ENCODE results near the gene TSEN2. TPM values are rescaled to one million over a fixed set of nuclear protein-coding genes. Genes with fewer than 3 reads are reported as not detected.

The TSEN2 gene
- total and polyA plus RNA-seq, 10 of the 15 experiments (the other 5 are each of a cell fraction or from before 2014, with no cell fraction given) = 17.7 to 32.3 (median 24.3) TPM

DNA sequence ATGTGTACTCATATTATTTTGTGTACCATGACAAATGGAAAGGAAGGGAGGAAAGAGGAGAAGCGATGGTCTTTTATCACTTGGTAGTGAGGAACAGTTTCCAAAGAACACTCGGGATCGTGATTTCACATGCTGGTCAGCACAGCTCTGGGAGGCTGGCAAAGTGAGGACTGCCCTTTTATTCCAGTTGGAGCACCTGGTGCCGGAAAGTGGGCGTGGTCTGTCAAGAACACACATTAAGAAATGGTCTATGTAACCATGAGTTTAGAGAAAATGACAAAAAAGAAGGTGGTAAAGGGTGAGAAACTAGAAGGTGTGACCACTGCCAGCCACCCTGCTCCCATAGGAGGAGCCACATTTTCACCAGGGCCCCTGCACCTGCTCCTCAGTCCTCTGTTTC lies 7.0 kb upstream of the TSEN2 start:
- H3K4me3 ChIP-seq = no peak overlapping the region
- no peaks in the 10 kb centered on the region for H3K27me3 ChIP-seq (replicated peaks in 1 of 2; ENCODE audit: control insufficient read depth in 2 of 2, insufficient read depth in 2 of 2, low read length in 1 of 2)
- no peak overlapping the region for H3K9ac ChIP-seq (ENCODE audit: control insufficient read depth, insufficient read depth, low read length)
- ATAC-seq (no peak), DNase-seq (ENCODE audit: low read depth, low spot score) (no peak), FAIRE-seq (no peak)
- H3K27ac ChIP-seq (ENCODE audit: control insufficient read depth, insufficient read depth) = no peak overlapping the region
- CTCF ChIA-PET = interaction anchor here (0.8 to 4.5 kb wide), 6 partner anchors 290 to 352 kb away, joined by 3 to 255 read pairs (median 4); no protein-coding TSS in a partner anchor
- no peaks in the 10 kb centered on the region for H3K36me3 ChIP-seq (ENCODE audit: control insufficient read depth in 2 of 2, insufficient read depth in 2 of 2, low read length in 1 of 2)
- TF ChIP-seq MTA3 (IDR thresholded peaks at IDR 0.05; ENCODE audit: borderline replicate concordance, low read length) (no peak), TCF12 (IDR thresholded peaks at IDR 0.05; ENCODE audit: low read depth, low read length) (no peak), FOXK2 (IDR thresholded peaks at IDR 0.05) (no peak), TBL1XR1 (IDR thresholded peaks at IDR 0.05; ENCODE audit: low read depth, low read length) (no peak), RUNX3 (IDR thresholded peaks at IDR 0.05; ENCODE audit: low read length) (no peak)
- TF ChIP-seq, protein P1, sequence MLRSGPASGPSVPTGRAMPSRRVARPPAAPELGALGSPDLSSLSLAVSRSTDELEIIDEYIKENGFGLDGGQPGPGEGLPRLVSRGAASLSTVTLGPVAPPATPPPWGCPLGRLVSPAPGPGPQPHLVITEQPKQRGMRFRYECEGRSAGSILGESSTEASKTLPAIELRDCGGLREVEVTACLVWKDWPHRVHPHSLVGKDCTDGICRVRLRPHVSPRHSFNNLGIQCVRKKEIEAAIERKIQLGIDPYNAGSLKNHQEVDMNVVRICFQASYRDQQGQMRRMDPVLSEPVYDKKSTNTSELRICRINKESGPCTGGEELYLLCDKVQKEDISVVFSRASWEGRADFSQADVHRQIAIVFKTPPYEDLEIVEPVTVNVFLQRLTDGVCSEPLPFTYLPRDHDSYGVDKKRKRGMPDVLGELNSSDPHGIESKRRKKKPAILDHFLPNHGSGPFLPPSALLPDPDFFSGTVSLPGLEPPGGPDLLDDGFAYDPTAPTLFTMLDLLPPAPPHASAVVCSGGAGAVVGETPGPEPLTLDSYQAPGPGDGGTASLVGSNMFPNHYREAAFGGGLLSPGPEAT (IDR thresholded peaks at IDR 0.05; ENCODE audit: low read depth) = no peak
- in situ Hi-C loops (cut with MboI) = loop anchor here (5.0 kb wide), 1 partner anchor 340 kb away; no protein-coding TSS in a partner anchor
- no peaks in the 10 kb centered on the region for H3K79me2 ChIP-seq (ENCODE audit: control insufficient read depth, insufficient read depth, low read length)
- H3K4me1 ChIP-seq (ENCODE audit: control insufficient read depth, insufficient read depth, low read length) = no peaks in the 10 kb centered on the region
- SMC1A ChIA-PET (ENCODE audit: uncharacterized antibody, unreplicated experiment) = interaction anchor here (0.6 to 6.5 kb wide), 6 partner anchors 282 to 340 kb away, joined by 3 to 187 read pairs (median 8); no protein-coding TSS in a partner anchor
- intact Hi-C loops (cut with micrococcal nuclease; ENCODE audit: unreplicated experiment) = loop anchor here (10.0 kb wide), 1 partner anchor 182 kb away; no protein-coding TSS in a partner anchor
- RAD21 ChIA-PET (ENCODE audit: unreplicated experiment) = interaction anchor here (1.4 to 4.7 kb wide), 5 partner anchors 282 to 345 kb away, joined by 5 to 139 read pairs (median 17); no protein-coding TSS in a partner anchor
- no peak overlapping the region for H3K4me2 ChIP-seq (ENCODE audit: control insufficient read depth, insufficient read depth)
- POLR2A ChIA-PET = no interaction called here
- WGBS (ENCODE audit: insufficient coverage, insufficient replicate concordance, low lambda C conversion rate, missing lambda C conversion rate) = 38% methylated on average over 5 of the region's 5 CpGs
- no peak overlapping the region for H2AFZ ChIP-seq (ENCODE audit: control insufficient read depth, low read depth, low read length)
- BruUV-seq (replicated peaks) = no TSS peak
- H4K20me1 ChIP-seq (ENCODE audit: control insufficient read depth, insufficient read depth) = no peaks in the 10 kb centered on the region
- H3K9me3 ChIP-seq (replicated peaks; ENCODE audit: control insufficient read depth, insufficient read depth, low read length) = no peaks in the 10 kb centered on the region
